HL-60/S4 (cell line): Measurements from ENCODE around the gene DNAAF5.
"Not testable (repeated sequence)": the region's sequence is repeated elsewhere in the genome, so short reads cannot be mapped to it uniquely, and the experiment has no call there.

ENCODE experiments used
- in situ Hi-C: fragments of 300-500 bp; cut with MboI; formaldehyde crosslinking; loops from 2 replicates; pipeline ENCODE4 v1.14.3; 2022; ENCODE audit warnings: low sequenced_read_pairs

Gene DNAAF5

DNA sequence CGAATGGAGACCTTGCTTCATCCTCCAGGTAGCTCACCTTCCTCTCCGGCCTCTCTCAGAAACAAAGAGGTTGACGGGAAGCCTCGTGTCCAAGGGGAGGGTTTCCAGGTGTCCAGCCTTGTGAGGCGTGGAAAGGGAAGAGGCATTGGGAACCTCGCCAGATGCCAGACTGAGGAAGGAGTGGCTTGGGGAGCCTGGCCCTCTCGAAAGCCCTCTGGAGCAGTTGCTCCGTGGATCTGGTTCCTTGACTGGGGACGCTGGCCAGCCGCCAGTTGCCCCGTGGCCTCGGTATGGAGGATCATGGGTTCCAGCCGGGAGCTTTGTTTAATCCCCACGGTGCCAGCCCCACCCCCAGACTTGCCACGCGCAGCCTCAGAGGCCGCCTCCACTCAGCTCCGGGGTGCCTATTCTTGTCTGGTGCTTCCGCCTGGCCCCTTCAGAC lies 75.5 kb downstream of the DNAAF5 start:
- in situ Hi-C loops, result no loop called here

DNA sequence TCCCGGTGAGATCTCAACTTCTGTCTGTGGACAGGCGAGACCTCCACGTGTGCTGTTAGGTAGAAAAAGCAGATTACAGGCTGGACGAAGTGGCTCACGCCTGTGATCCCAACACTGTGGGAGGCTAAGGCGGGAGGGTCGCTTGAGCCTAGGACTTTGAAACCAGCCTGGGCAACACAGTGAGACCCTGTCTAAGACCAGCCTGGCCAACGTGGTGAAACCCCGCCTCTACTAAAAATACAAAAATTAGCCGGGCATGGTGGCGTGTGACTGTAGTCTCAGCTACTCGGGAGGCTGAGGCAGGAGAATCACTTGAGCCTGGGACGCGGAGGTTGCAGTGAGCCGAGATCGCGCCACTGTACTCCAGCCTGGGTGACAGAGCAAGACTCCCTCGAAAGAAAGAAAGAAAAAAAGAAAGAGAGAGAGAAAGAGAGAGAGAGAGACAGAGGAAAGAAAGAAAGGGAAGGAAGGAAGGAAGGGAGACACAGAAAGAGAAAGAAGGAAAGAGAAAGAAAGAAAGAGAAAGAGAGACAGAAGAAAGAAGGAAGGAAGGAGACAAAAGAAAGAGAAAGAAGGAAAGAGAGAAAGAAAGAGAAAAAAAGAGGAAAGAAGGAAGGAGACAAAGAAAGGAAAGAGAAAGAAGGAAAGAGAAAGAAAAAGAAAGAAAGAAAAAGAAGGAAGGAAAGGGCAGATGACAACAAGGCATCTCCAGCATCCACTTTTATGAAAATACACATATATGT lies 76.2 kb downstream of the DNAAF5 start:
- in situ Hi-C loops, result no loop called here

- in situ Hi-C loops, result no loop called here
These were observed 76.7 kb downstream of the DNAAF5 start for GRCh38 chr7:803243-803635.

DNA sequence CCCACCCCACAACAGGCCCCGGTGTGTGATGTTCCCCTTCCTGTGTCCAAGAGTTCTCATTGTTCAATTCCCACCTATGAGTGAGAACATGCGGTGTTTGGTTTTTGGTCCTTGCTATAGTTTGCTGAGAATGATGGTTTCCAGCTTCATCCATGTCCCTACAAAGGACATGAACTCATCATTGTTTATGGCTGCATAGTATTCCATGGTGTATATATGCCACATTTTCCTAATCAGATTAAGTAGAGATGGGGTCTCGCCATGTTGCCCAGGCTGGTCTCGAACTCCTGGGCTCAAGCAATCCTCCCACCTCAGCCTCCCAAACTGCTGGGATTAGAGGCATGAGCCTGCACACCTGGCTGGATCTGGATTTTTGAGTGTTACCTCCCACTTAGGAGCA lies 77.3 kb downstream of the DNAAF5 start:
- in situ Hi-C loops, result not testable (repeated sequence)

DNA sequence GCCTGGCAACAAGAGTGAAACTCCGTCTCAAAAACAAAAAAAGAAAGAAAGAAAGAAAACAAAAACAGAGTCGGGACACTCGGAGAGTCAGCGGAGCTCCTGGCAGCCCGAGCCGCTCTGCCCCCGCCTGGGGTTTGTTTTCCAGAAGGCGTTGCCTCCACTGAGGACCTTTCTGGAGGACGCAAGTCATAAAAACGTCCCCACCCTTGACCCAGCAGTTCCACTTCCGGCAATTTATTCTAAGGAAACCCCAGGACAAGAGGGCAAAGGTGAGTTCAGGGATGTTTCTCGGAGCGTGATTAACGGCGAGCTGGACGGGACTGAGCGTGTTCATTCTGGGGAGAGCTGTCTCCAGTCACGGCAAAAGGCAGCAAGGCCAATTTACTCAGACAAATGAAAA lies 78.8 kb downstream of the DNAAF5 start:
- in situ Hi-C loops, result no loop called here

- in situ Hi-C loops, result no loop called here
These were observed 89.1 kb downstream of the DNAAF5 start for GRCh38 chr7:815284-816216.

- in situ Hi-C loops, result no loop called here
These were observed 89.8 kb downstream of the DNAAF5 start for GRCh38 chr7:816300-816750.

DNA sequence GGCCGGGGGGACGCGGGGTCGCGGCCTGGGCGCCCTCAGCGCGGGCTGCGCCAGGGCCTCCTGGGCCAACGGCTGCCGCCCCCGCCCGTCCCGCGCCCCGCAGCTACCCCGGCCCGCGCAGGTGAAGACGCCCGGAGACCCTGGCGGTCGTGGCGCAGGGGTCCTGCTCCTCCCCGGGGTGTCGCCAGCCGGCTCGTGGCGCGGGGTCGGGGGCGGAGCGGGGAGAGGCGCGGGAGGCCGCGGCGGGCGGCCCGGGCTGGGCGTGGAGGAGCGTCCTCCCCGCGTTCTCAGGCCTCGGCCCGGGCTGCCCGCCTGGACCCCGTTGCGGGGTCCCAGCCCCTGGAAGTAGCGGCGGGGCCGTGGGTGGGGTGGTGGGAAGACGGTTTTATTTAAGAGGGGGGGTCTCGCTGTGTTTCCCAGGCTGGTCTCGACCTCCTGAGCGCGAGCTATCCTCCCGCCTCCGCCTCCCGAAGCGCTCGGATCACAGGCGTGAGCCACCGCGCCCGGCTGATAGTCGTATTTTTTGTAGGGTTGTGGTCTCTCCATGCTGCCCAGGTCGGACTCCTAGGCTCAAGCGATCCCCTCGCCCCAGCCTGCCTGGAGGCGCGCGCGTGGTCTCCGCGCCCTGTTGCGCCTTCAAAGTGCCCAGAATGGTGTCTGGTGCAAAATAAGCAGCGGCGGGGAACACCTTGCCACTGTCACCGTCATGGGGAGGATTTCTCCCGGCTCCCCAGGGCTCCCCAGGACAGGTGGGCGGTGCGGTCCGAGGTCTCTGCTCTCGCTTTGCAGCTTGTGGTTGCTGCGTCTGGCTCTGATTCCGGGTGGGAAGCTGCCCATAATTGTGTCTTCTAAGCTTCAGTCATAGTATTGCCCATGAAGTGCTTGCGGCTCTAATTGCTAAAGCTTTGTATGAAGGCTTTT lies 90.5 kb downstream of the DNAAF5 start:
- in situ Hi-C loops, result no loop called here

DNA sequence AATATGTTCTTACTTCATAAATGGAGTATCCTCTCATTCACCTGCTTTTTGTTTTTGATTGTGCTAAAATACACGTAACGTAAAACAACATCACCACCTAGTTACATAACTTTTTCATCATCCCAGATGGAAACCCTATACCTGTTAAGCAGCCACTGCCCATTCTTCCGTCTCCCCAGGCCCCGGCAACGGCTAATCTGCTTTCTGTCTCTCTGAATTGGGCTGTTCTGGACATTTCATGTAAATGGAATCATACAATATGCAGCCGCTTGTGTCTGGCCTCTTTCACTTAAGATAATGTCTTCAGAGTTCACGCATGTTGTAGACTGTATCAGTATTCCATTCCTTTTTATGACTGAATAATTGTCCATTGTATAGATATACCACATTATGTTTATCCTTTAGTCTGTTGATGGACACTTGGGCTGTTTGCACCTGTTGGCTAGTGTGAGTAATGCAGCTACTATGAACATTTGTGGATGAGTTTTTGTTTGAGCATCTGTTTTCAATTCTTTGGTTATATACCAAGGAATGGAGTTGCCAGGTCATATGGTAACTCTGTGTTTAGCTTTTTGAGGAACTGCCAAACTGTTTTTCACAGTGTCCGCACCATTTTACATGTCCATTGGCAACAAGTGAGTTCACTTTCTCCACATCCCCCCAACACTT lies 91.7 kb downstream of the DNAAF5 start:
- in situ Hi-C loops, result no loop called here

DNA sequence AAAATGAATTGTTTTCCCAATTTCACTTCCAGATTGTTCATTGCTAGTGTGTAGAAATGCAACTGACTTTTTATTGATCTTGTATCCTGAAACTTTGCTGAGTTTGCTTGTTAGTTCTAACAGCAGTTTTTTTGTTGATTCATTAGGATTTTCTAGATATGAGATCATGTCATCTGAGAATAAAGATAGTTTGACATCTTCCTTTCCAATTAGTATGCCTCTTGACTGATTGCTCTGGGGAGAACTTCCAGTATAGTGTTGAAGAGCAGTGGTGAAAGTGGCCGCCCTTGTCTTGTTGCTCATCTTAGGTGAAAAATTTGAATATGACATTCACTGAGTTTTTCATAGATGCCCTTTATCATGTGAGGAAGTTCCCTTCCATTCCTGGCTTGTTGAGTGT lies 93.8 kb downstream of the DNAAF5 start:
- in situ Hi-C loops, result no loop called here

DNA sequence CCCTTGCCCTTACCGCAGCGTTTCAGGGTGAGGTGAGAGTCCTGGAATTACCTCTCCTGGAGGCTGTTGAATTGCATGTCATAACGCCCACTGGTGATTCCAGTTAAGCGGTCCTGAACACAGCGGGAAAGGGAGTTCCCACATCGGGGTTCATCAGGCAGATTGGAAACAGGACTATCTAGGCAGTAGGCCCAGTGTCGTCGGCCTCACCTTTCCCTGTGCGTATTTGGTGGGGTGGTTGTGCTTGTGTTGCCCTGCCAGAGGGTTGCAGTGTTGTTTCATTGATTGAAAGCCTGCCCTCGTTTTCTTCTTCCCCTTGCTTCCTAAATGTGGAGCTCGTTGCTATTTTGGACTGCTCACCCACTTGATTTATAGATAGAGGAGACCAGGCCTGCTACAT lies 95.2 kb downstream of the DNAAF5 start:
- in situ Hi-C loops, result no loop called here

GRCh38 chr7:822692-823276 lies 96.3 kb downstream of the DNAAF5 start:
- in situ Hi-C loops, result no loop called here

GRCh38 chr7:823649-824048 lies 97.2 kb downstream of the DNAAF5 start:
- in situ Hi-C loops, result no loop called here

DNA sequence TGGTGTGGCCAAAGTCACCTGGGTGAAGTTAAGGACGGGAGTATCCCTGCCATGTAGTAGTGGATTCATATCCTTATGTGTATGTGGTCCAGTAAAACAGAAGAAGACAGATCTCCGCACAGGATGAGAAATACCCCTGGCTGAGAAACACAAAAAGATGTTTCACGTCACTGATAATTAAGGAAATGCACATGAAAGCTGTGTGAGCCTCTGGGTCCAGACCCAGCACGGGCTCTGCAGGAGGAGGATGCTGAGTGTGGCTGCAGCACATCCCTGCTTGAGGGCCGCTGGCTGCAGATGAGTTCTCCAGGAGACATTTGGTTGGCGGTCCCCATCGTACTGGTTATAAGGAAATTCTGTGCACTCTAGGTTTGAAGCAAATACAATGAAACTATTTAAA lies 97.6 kb downstream of the DNAAF5 start:
- in situ Hi-C loops, result no loop called here

DNA sequence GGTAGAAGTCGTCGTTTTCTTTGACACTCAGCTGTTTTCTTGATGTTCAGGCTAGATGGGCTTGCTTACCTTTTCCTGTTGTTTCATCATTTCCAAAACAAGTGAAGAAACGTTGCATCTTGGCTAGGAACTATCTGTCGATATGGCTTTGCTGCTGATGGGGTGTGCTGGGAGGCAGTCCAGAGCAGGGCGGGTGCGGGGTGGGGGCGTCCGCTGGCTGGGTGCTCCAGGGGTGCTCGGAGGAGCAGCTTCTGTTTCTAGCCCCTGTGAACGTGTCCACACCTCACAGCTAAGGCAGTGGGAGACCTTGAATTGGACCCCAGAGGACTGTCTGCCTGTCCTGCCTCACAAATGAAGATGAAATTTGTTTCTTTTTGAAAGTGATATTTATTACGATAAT lies 98.2 kb downstream of the DNAAF5 start:
- in situ Hi-C loops, result no loop called here

- in situ Hi-C loops, result no loop called here
These were observed 98.9 kb downstream of the DNAAF5 start for GRCh38 chr7:825386-825785.

DNA sequence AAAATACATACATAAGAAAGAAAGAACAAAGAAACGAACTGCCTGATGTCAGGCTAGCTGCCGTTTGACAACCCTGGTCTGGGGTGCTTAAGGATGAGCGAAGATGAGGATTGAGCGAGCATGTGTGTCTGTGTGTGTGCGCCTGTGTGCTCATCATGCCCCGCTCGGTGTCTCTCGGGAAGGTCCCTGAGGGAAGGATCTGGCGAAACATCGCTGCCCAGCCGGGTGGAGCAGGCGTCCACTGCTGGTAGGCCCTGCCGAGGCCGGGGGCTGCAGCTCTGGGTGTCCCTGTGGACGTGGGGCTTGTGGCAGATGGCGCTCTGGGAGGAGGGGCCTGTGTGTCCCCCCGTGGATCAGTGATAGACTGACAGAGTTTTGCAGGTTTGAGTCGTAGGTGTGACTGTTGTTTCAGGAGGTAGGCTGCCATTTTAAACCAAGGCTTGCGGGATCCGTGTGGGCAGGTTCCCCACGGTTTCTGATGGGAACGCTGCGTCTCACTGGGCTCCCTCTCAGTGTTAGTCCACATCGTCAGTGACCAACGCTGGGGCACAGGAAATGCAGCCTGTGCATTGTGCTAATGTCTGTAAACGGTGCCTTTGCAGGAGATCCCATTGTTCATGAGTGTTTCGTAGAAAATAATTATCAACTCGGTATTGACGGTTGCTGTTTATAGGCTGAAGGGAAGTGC lies 99.9 kb downstream of the DNAAF5 start:
- in situ Hi-C loops, result no loop called here

DNA sequence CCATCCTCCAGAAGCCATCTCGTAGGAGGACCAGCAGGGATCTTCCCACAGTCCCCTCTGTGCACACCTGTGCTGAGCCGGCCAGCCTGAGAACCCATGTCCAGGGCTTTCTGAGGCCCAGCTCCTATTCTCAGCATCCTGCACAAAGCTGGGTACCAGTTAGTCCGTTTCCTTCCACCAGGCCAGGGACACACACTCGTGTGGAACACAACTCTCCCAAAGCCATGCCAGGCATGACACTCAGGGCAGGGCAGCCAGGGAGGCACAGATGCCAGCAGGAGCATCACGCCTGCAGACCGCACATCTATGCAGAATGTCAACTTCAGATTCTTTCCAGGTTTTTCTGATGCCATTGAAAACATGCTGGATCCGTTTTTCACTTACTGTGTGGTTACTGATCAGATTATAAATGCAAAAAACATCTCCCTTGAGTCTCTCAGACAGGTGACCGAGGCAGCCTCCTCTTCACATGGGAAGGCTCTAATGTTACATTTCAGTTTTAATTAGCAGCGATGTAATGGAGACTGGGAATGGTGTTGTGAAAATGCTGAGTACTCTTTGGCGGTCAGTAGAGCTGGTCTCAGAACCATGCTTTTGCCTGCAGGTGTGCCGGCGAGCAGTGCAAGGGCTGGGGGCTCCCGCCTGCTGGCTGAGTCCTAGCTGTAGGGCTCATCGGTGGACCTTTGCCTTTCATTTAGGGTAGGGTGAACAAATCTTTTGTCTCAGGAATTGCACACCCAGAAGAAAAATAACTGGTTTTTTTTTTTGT lies 102.5 kb downstream of the DNAAF5 start:
- in situ Hi-C loops, result no loop called here

- in situ Hi-C loops, result no loop called here
These were observed 103.6 kb downstream of the DNAAF5 start for GRCh38 chr7:830069-830468.
